Stomach (tissue), 4 donors: ENCODE results near the gene PRLR.

Experiments used
- EP300 ChIP-seq: sonication (generic); formaldehyde crosslinking; IDR thresholded peaks from one replicate; pipeline ENCODE4 v1.6.1; 2017; ENCODE audit warnings: antibody characterized with exemption
- POLR2A ChIP-seq, 4 donors: fragments of 450-650 bp; IDR thresholded peaks; one replicate each; pipeline ENCODE4 v1.6.1; 2016; ENCODE audit warnings: antibody characterized with exemption in 4 of 4, control low read depth in 2 of 4, mild to moderate bottlenecking in 1 of 4, moderate library complexity in 1 of 4
- POLR2AphosphoS5 ChIP-seq, 3 donors: sonication (generic); formaldehyde crosslinking; IDR thresholded peaks; one replicate each; pipeline ENCODE4 v1.6.1; 2016; ENCODE audit warnings: antibody characterized with exemption in 3 of 3
- TF ChIP-seq, protein P1 (sequence below), 7 experiments: fragments of 450-650 bp in 4 of 7; fragments of 200-600 bp in 3 of 7; sonication (generic) in 3 of 7; IDR thresholded peaks; one replicate each; pipeline ENCODE4 v1.5.1; 2016 to 2019; ENCODE audit warnings: antibody characterized with exemption in 7 of 7, control low read depth in 2 of 7, mild to moderate bottlenecking in 1 of 7

DNA sequence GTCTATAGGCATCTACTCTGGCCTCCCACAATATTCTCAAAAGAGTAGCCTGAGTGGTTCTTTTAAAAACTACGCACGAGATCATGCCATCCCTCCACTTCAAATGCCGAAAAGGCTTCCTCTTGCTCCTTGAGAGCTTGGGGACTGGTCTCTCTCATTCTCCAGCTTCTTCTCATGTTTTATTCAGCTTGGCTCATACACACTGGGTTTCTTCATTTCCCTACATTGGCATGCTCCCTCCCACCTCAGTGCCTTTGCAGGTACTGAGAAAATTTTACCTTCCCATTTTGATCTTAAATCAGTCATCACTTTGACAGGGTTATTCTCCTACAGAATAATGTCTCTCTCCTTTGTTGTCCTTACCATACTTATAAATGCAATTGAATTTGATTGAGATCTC, 20.4 kb downstream of the PRLR start:
- TF ChIP-seq EP300 (no peak), POLR2AphosphoS5 (IDR thresholded peaks at IDR 0.05) (no peak), POLR2A (IDR thresholded peaks at IDR 0.05) (no peak)
- TF ChIP-seq, protein P1, sequence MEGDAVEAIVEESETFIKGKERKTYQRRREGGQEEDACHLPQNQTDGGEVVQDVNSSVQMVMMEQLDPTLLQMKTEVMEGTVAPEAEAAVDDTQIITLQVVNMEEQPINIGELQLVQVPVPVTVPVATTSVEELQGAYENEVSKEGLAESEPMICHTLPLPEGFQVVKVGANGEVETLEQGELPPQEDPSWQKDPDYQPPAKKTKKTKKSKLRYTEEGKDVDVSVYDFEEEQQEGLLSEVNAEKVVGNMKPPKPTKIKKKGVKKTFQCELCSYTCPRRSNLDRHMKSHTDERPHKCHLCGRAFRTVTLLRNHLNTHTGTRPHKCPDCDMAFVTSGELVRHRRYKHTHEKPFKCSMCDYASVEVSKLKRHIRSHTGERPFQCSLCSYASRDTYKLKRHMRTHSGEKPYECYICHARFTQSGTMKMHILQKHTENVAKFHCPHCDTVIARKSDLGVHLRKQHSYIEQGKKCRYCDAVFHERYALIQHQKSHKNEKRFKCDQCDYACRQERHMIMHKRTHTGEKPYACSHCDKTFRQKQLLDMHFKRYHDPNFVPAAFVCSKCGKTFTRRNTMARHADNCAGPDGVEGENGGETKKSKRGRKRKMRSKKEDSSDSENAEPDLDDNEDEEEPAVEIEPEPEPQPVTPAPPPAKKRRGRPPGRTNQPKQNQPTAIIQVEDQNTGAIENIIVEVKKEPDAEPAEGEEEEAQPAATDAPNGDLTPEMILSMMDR (IDR thresholded peaks at IDR 0.05): no peak
